ENCODE measurements around the gene GAGE12H.
A peak's percentile ranks its signal among the peaks of the same experiment; 100 is the strongest.
"Not testable (repeated sequence)": the region's sequence is repeated elsewhere in the genome, so short reads cannot be mapped to it uniquely, and the experiment has no call there.

The GAGE12H gene, protein sequence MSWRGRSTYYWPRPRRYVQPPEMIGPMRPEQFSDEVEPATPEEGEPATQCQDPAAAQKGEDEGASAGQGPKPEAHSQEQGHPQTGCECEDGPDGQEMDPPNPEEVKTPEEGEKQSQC

DNA sequence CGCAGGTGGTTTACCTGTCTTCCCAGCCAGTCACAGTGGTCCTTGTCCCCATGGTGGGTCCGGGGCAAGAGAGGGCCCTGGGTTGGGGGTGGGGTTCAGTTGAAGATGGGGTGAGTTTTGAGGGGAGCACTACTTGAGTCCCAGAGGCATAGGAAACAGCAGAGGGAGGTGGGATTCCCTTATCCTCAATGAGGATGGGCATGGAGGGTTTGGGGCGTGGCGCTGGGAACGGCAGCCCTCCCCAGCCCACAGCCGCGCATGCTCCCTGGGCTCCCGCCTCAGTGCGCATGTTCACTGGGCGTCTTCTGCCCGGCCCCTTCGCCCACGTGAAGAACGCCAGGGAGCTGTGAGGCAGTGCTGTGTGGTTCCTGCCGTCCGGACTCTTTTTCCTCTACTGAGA, at the start of gene GAGE12H:
TSS of gene GAGE12H (plus strand) at position 301 of the 400 bp plus-strand sequence. CDS start 1,155 bp downstream, outside the sequence.
- DNase-seq: not testable (repeated sequence)

DNA sequence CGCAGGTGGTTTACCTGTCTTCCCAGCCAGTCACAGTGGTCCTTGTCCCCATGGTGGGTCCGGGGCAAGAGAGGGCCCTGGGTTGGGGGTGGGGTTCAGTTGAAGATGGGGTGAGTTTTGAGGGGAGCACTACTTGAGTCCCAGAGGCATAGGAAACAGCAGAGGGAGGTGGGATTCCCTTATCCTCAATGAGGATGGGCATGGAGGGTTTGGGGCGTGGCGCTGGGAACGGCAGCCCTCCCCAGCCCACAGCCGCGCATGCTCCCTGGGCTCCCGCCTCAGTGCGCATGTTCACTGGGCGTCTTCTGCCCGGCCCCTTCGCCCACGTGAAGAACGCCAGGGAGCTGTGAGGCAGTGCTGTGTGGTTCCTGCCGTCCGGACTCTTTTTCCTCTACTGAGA, 47.9 kb upstream of the GAGE12H start, which contains the start of gene GAGE12C:
TSS of gene GAGE12C (plus strand) at position 301 of the 400 bp plus-strand sequence. CDS start 1,155 bp downstream, outside the sequence.
- DNase-seq: not testable (repeated sequence)

DNA sequence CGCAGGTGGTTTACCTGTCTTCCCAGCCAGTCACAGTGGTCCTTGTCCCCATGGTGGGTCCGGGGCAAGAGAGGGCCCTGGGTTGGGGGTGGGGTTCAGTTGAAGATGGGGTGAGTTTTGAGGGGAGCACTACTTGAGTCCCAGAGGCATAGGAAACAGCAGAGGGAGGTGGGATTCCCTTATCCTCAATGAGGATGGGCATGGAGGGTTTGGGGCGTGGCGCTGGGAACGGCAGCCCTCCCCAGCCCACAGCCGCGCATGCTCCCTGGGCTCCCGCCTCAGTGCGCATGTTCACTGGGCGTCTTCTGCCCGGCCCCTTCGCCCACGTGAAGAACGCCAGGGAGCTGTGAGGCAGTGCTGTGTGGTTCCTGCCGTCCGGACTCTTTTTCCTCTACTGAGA, 38.3 kb upstream of the GAGE12H start, which contains the start of gene GAGE12D:
TSS of gene GAGE12D (plus strand) at position 301 of the 400 bp plus-strand sequence. CDS start 1,155 bp downstream, outside the sequence.
- DNase-seq: not testable (repeated sequence)

DNA sequence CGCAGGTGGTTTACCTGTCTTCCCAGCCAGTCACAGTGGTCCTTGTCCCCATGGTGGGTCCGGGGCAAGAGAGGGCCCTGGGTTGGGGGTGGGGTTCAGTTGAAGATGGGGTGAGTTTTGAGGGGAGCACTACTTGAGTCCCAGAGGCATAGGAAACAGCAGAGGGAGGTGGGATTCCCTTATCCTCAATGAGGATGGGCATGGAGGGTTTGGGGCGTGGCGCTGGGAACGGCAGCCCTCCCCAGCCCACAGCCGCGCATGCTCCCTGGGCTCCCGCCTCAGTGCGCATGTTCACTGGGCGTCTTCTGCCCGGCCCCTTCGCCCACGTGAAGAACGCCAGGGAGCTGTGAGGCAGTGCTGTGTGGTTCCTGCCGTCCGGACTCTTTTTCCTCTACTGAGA, 28.8 kb upstream of the GAGE12H start, which contains the start of gene GAGE12E:
TSS of gene GAGE12E (plus strand) at position 301 of the 400 bp plus-strand sequence. CDS start 1,155 bp downstream, outside the sequence.
- not testable (repeated sequence) for DNase-seq

DNA sequence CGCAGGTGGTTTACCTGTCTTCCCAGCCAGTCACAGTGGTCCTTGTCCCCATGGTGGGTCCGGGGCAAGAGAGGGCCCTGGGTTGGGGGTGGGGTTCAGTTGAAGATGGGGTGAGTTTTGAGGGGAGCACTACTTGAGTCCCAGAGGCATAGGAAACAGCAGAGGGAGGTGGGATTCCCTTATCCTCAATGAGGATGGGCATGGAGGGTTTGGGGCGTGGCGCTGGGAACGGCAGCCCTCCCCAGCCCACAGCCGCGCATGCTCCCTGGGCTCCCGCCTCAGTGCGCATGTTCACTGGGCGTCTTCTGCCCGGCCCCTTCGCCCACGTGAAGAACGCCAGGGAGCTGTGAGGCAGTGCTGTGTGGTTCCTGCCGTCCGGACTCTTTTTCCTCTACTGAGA, 19.2 kb upstream of the GAGE12H start, which contains the start of gene GAGE12F:
TSS of gene GAGE12F (plus strand) at position 301 of the 400 bp plus-strand sequence. CDS start 1,155 bp downstream, outside the sequence.
- DNase-seq: not testable (repeated sequence)

DNA sequence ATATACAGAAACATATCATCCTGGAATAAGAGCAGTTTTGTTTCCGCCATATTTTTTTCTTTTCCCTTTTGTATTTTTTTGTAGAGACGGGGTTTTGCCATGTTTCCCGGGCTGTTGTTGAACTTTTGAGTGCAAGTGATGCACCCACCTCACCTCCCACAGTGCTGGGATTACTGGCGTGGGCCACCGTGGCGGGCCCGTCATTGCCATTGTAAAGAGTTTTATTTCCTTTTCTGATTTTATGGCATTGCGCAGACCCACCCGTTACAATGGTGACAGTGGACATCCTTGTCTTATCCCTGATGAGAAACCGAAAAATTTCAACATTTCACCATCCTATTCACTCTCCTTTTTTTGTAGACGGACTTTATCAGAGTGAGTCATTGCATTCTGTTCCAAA, 11.0 kb upstream of the GAGE12H start:
- not testable (repeated sequence) for DNase-seq

DNA sequence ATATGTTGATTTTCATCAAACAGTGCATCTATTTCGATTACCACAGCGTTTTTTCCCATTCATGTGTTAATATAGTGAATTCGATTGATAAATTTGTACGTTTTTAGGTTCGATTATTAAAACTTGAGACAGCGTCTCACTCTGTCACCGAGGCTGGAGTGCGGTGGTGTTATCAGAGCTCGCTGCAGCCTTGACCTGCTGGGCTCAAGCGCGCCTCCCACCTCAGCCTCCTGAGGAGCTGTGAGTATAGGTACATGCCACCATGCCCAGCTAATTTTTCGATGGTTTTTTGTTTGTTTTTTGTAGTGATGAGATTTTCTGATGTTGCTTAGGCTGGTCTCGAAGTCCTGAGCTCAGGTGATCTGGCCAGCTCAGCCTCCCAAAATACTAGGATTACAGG, 10.6 kb upstream of the GAGE12H start:
- not testable (repeated sequence) for DNase-seq

DNA sequence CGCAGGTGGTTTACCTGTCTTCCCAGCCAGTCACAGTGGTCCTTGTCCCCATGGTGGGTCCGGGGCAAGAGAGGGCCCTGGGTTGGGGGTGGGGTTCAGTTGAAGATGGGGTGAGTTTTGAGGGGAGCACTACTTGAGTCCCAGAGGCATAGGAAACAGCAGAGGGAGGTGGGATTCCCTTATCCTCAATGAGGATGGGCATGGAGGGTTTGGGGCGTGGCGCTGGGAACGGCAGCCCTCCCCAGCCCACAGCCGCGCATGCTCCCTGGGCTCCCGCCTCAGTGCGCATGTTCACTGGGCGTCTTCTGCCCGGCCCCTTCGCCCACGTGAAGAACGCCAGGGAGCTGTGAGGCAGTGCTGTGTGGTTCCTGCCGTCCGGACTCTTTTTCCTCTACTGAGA, 9.6 kb upstream of the GAGE12H start, which contains the start of gene GAGE12G:
TSS of gene GAGE12G (plus strand) at position 301 of the 400 bp plus-strand sequence. CDS start 1,155 bp downstream, outside the sequence.
- DNase-seq: not testable (repeated sequence)

DNA sequence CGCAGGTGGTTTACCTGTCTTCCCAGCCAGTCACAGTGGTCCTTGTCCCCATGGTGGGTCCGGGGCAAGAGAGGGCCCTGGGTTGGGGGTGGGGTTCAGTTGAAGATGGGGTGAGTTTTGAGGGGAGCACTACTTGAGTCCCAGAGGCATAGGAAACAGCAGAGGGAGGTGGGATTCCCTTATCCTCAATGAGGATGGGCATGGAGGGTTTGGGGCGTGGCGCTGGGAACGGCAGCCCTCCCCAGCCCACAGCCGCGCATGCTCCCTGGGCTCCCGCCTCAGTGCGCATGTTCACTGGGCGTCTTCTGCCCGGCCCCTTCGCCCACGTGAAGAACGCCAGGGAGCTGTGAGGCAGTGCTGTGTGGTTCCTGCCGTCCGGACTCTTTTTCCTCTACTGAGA, 9.4 kb downstream of the GAGE12H start, which contains the start of gene GAGE2A:
TSS of gene GAGE2A (plus strand) at position 301 of the 400 bp plus-strand sequence. CDS start 1,155 bp downstream, outside the sequence.
- DNase-seq: not testable (repeated sequence)

DNA sequence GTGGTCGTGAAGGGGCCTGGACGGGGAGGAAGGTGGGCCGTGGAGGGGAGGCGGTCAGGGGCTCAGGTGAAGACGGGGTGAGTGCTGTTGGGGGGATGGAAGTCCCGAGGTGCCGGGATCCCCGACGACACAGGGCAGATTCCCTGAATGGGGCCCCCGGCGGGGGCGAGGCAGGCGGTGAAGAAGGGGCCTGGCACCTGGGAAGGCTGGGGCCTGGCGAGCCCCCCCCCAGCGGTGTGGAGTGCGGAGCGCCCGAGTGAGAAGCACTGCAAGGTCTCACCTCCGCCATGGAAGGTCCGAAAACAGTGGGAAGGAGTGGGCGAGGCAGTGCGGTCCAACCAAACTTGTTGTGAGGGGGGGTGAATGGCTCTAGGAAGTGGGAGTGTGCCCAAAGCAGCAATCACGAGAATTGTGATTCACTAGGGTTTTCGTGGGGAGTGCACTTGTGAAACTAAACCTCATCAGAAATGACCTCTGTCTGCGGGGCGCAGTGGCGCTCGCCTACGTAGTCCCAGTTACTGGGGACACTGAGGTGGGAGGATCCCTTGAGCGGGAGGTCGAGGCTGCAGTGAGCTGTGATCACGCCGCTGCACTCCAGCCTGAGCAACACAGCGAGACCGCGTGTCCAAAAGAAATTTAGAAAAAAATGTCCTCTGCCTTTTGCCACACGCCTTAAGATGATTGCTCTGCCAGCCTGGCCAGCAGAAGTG, 10.2 kb downstream of the GAGE12H start:
- DNase-seq: not testable (repeated sequence)

DNA sequence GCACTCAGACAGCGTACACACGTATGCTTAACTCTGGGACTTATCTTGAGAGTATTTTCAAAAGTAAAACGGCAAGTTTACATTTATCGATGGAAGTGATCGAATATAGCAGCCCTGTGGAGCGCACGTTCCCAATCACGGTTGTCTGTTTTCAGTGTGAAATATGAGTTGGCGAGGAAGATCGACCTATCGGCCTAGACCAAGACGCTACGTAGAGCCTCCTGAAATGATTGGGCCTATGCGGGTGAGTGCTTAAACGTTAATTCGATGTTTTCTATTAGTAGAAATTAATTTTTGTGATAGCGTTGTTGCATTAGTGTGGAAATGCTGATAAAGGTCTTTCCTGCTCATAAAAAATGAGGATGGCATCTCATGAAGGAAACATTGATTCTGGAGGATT, 10.7 kb downstream of the GAGE12H start:
- not testable (repeated sequence) for DNase-seq

DNA sequence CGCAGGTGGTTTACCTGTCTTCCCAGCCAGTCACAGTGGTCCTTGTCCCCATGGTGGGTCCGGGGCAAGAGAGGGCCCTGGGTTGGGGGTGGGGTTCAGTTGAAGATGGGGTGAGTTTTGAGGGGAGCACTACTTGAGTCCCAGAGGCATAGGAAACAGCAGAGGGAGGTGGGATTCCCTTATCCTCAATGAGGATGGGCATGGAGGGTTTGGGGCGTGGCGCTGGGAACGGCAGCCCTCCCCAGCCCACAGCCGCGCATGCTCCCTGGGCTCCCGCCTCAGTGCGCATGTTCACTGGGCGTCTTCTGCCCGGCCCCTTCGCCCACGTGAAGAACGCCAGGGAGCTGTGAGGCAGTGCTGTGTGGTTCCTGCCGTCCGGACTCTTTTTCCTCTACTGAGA, 19.0 kb downstream of the GAGE12H start, which contains the start of gene GAGE1:
TSS of gene GAGE1 (plus strand) at position 301 of the 400 bp plus-strand sequence. CDS start 1,155 bp downstream, outside the sequence.
- DNase-seq: not testable (repeated sequence)

DNA sequence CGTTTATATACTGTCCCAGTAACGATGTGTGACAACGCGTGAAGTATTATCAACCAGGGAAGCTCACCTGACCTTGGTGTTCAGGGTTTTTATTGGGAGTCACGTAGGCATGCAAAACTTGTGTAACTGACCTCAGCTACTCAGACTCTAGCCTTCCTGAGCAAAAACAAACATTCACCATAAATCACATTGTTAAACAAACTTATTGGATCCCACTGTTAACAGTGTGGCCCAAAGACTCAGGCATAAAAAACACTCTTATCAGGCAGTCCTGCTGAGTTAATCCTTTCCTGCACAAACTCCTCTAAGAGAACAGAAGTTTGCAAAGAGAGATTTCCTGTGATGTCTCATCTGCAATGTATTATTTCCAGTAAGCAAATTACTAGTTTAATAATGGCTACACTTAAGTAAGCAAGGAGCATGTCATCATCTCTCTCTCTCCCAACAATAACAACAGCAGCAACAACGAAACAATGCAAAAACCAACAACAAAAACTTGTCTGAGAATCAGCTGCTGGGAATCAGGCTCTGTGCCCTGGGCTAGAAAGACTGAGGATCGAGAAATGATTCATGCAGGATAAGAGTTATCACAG, 31.1 kb downstream of the GAGE12H start:
- no peak for DNase-seq

DNA sequence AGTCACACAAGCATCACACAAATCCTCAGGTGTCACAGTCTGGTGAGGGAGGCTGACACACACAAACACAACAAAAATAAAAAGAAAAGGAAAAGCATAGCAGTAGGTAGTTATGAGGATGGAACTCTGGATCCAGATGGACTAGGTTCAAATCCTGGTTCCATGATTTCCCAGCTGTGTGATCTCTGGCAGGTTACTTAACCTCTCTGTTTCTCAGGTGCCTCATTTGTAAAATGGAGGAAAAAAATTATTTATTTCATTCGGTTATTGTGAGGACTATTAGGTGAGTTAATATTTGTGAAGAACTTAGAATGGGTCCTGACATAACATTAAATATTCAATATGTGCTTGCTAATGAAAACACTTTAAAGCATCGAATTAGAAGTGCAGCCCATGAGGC, 38.8 kb downstream of the GAGE12H start:
- DNase-seq: no peak

DNA sequence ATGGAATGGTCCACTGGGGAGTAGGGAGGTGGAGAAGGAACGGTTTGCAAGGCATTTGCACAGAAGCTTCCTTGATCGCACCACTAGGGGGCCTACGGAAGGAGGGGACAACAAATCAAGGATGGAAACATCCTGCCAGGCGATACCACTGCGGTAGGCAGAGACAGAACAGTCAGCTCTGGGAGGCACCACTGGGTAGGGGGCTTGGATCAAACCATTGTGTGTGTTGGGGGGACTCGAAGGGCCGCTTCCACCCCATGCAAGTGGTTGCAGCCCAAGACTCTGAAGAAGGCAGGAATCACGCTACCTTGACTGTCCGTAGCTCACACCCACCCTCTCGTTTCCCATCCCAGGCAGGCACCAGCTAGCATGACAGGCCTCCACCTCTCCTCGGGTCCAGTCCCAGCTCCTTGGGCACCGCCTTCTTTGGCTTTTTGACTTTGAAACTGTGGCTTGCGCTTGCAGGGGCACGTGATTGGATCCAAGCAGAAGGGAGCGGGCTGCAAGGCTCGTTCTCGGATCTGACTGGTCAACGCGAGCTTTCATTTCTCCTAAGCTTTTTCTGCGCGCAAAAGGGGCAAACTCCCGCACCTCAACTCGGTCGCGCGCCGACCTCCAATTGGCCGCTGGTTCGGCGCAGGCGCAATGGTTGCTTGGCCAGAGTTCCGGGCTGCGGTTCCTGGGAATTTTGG, 47.5 kb downstream of the GAGE12H start:
- peak in 7 of 58 donors; percentile 0 to 27 (median 4) for DNase-seq

All from anterior cingulate cortex (tissue), 58 donors.